Measurements from ENCODE around the gene NSMCE1.
"Not testable (repeated sequence)": the region's sequence is repeated elsewhere in the genome, so short reads cannot be mapped to it uniquely, and the experiment has no call there.

The NSMCE1 gene

GRCh38 chr16:27209591-27209990 lies 59.0 kb downstream of the NSMCE1 start:
- intact Hi-C loops (cut with micrococcal nuclease) = no loop called here
- Mint-ChIP-seq H3K4me3 (no peak overlapping the region), H3K27ac (no peak overlapping the region), H3K9me3 (no peaks in the 10 kb centered on the region), H3K27me3 (no peaks in the 10 kb centered on the region), H3K4me1 (ENCODE audit: low read depth) (peaks cover under 1% of the 10 kb centered on the region), H3K36me3 (ENCODE audit: low read depth) (peaks cover 48% of the 10 kb centered on the region)

- intact Hi-C loops (cut with micrococcal nuclease) = no loop called here
- Mint-ChIP-seq H3K27me3 (no peaks in the 10 kb centered on the region), H3K9me3 (no peaks in the 10 kb centered on the region), H3K4me3 (no peak overlapping the region), H3K27ac (no peak overlapping the region), H3K36me3 (ENCODE audit: low read depth) (peaks cover 44% of the 10 kb centered on the region), H3K4me1 (ENCODE audit: low read depth) (peaks cover 9% of the 10 kb centered on the region)
These were observed 59.8 kb downstream of the NSMCE1 start for GRCh38 chr16:27208796-27209195.

- Mint-ChIP-seq H3K9me3 (no peaks in the 10 kb centered on the region), H3K27me3 (no peaks in the 10 kb centered on the region), H3K4me3 (no peak overlapping the region), H3K27ac (no peak overlapping the region), H3K36me3 (ENCODE audit: low read depth) (peaks cover 44% of the 10 kb centered on the region), H3K4me1 (ENCODE audit: low read depth) (peaks cover 12% of the 10 kb centered on the region)
- intact Hi-C loops (cut with micrococcal nuclease) = no loop called here
These were observed 60.4 kb downstream of the NSMCE1 start for GRCh38 chr16:27208081-27208680.

DNA sequence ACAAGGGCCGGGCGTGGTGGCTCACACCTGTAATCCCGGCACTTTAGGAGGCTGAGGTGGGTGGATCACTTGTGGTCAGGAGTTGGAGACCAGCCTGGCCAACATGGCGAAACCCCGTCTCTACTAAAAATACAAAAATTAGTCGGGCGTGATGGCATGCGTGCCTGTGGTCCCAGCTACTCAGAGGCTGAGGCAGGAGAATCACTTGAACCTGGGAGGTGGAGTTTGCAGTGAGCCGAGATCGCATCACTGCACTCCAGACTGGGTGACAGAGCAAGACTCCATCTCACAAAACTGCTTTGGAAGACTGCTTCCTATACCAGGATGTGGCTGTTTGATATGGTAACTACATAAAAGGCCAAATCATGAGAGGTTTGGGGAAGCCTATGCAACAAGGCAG lies 61.5 kb downstream of the NSMCE1 start:
- H3K27ac Mint-ChIP-seq; H3K4me3 Mint-ChIP-seq; intact Hi-C loops (cut with micrococcal nuclease); H3K27me3 Mint-ChIP-seq; H3K9me3 Mint-ChIP-seq: not testable (repeated sequence)
- Mint-ChIP-seq H3K36me3 (ENCODE audit: low read depth) (peaks cover 35% of the 10 kb centered on the region), H3K4me1 (ENCODE audit: low read depth) (peaks cover 17% of the 10 kb centered on the region)

- peaks cover 24% of the 10 kb centered on the region for H3K36me3 Mint-ChIP-seq (ENCODE audit: low read depth)
- no peaks in the 10 kb centered on the region for H3K9me3 Mint-ChIP-seq
- peaks cover 22% of the 10 kb centered on the region for H3K4me1 Mint-ChIP-seq (ENCODE audit: low read depth)
- intact Hi-C loops (cut with micrococcal nuclease) = no loop called here
- no peak overlapping the region for H3K27ac Mint-ChIP-seq
- H3K4me3 Mint-ChIP-seq = no peak overlapping the region
- no peaks in the 10 kb centered on the region for H3K27me3 Mint-ChIP-seq
These were observed 63.0 kb downstream of the NSMCE1 start for GRCh38 chr16:27205423-27206065.

DNA sequence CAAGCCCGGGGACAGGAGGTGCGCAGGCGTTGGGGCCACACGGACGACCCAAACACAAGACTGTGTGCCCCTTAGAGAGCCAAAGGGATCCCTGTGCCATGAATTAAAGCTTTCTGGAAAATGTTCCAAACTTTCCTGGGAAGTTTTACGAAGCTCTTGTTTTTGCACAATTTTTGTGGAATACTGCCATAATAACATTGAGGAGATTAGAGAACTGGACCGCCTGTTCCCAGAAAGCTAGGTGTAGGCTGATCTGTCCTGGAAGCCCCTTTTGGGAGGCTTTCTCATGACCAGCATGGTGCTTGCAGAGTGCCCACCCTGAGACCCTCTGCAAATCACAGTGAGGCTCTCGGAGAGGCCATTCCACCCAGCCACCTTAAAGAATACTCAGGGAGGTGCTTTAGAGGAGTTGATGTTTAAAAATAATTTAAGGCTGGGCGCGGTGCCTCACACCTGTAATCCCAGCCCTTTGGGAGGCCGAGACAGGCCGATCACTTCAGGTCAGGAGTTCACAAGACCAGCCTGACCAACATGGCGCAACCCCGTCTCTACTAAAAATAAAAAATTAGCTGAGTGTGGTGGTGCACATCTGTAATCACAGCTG lies 64.2 kb downstream of the NSMCE1 start:
- Mint-ChIP-seq H3K27ac (peak overlapping the region; percentile 100), H3K4me1 (ENCODE audit: low read depth) (peaks cover 33% of the 10 kb centered on the region)
- intact Hi-C loops (cut with micrococcal nuclease) = no loop called here

DNA sequence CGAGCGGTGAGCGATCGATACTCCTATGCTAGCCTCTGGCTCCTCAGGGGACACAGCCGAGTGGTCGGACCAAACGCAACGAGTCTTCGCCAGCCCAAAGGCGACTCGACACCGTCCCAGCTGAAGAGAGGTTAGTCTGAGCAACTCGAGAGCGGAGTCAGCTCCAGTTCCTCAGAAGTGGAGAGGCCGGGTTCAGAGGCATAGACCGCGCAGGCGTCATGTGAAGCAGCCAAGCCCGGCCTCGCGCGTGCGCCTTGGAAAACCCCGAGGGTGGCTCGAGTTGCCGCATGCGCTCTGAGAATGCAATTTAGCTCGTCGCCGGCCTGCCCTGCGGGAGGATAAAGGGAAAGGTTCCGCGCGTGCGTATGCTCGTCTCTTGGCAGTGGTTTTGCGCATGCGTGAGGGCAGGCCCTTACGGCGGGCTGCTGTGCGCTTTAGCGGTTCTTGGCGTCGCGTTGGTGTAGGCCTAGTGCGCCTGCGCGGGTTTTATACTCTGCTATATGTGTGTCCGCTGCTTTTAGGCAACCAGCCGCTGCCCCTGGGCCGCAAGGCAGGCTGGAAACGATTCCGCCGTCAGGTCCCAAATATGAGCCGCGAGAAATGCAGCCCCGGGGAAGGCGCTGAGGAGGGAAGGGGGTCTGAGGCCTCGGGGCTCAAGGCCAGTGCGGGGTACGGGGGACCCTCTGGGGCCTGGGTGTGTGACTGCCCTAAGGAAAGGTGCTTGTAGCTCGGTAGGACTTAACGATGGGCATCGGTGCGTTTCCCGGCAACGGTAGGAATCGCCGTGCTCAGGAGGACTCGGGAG lies 64.9 kb downstream of the NSMCE1 start, which contains the start of gene KDM8:
Gene KDM8, plus strand, starts transcription at position 20 of the 805 bp plus-strand sequence. CDS start 6,598 bp downstream, outside the sequence.
- Mint-ChIP-seq H3K4me1 (ENCODE audit: low read depth) (peaks cover 39% of the 10 kb centered on the region), H3K9me3 (no peaks in the 10 kb centered on the region), H3K4me3 (peak within 1 kb of the TSS; percentile 84), H3K27me3 (peaks cover 2% of the 10 kb centered on the region), H3K27ac (peak within 1 kb of the TSS; percentile 100), H3K36me3 (ENCODE audit: low read depth) (peaks cover 11% of the 10 kb centered on the region)
- intact Hi-C loops (cut with micrococcal nuclease) = no loop called here

More for the DNA sequence above, 64.2 kb downstream of the NSMCE1 start:
- Mint-ChIP-seq H3K4me3 (peak overlapping the region; percentile 84), H3K27me3 (no peaks in the 10 kb centered on the region), H3K36me3 (ENCODE audit: low read depth) (peaks cover 13% of the 10 kb centered on the region), H3K9me3 (no peaks in the 10 kb centered on the region)

DNA sequence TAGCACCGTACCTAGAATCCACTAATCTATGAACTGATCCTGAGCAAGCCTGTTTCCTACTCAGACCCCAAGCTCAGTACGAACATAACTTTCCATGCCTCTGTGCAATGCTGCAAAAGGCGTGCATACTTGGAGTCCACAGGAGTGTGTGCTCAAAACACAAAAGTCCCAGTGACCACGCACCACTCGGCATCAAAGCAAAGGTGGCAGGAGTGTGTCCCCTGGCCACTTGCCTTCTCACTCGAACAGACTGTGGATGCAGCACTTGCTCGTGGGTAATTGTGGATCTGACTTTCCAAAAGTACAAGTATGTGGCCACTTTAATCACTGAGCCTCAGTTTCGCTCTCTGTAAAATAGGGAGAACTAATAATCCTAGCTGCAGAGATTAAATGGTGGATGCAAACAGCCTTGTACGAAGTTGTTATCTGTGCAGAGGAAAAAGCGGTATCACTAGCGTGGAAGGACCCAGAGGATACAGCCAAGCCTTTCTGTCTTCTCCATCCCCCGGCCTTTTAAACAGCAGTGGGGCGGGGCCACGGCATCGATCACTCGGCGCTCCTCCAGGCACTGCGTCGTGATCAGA lies 65.6 kb downstream of the NSMCE1 start:
- intact Hi-C loops (cut with micrococcal nuclease) = no loop called here
- Mint-ChIP-seq H3K36me3 (ENCODE audit: low read depth) (peaks cover 11% of the 10 kb centered on the region), H3K9me3 (no peaks in the 10 kb centered on the region), H3K4me1 (ENCODE audit: low read depth) (peaks cover 40% of the 10 kb centered on the region), H3K4me3 (peak overlapping the region; percentile 84), H3K27ac (peak overlapping the region; percentile 100), H3K27me3 (peaks cover 7% of the 10 kb centered on the region)

DNA sequence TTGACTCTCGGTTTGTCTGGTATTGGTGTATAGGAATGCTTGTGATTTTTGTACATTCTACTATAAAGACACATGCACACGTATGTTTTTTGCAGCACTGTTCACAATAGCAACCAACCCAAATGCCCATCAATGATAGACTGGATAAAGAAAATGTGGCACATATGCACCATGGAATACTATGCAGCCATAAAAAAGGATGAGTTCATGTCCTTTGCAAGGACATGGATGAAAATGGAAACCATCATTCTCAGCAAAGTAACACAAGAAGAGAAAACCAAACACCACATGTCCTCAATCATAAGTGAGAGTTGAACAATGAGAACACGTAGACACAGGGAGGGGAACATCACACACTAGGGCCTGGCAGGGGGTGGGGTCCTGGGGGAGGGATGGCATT lies 67.7 kb downstream of the NSMCE1 start:
- peaks cover 21% of the 10 kb centered on the region for H3K27me3 Mint-ChIP-seq
- H3K9me3 Mint-ChIP-seq; H3K4me3 Mint-ChIP-seq; intact Hi-C loops (cut with micrococcal nuclease); H3K27ac Mint-ChIP-seq: not testable (repeated sequence)
- peaks cover 11% of the 10 kb centered on the region for H3K36me3 Mint-ChIP-seq (ENCODE audit: low read depth)
- H3K4me1 Mint-ChIP-seq (ENCODE audit: low read depth) = peaks cover 47% of the 10 kb centered on the region

GRCh38 chr16:27199736-27200135 lies 68.8 kb downstream of the NSMCE1 start:
- intact Hi-C loops (cut with micrococcal nuclease) = no loop called here
- peaks cover 47% of the 10 kb centered on the region for H3K4me1 Mint-ChIP-seq (ENCODE audit: low read depth)

DNA sequence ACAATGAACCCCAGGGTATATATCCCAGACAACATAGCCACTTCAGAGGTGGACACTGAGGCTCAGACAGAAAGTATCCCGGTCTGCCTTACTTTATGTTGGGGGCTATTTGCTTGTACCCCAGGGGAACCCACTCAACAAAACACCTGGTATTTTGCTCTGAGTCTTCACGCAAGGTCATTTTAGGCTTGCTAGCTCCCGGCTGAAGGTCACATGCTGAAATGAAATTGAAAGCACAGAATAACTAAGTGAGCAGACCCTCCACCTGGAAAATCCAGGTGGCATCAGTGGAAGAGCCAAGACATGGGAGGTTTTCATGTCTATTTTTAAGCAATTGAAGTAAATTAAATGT lies 69.4 kb downstream of the NSMCE1 start:
- Mint-ChIP-seq H3K4me1 (ENCODE audit: low read depth) (peaks cover 42% of the 10 kb centered on the region), H3K4me3 (no peak overlapping the region), H3K27ac (peak overlapping the region; percentile 72), H3K27me3 (peaks cover 35% of the 10 kb centered on the region), H3K36me3 (ENCODE audit: low read depth) (peaks cover 11% of the 10 kb centered on the region), H3K9me3 (no peaks in the 10 kb centered on the region)
- intact Hi-C loops (cut with micrococcal nuclease) = no loop called here

More at GRCh38 chr16:27199736-27200135, 68.8 kb downstream of the NSMCE1 start:
- Mint-ChIP-seq H3K36me3 (ENCODE audit: low read depth) (peaks cover 11% of the 10 kb centered on the region), H3K9me3 (no peaks in the 10 kb centered on the region), H3K27ac (peak overlapping the region; percentile 85), H3K27me3 (peaks cover 32% of the 10 kb centered on the region), H3K4me3 (peak overlapping the region; percentile 46)

DNA sequence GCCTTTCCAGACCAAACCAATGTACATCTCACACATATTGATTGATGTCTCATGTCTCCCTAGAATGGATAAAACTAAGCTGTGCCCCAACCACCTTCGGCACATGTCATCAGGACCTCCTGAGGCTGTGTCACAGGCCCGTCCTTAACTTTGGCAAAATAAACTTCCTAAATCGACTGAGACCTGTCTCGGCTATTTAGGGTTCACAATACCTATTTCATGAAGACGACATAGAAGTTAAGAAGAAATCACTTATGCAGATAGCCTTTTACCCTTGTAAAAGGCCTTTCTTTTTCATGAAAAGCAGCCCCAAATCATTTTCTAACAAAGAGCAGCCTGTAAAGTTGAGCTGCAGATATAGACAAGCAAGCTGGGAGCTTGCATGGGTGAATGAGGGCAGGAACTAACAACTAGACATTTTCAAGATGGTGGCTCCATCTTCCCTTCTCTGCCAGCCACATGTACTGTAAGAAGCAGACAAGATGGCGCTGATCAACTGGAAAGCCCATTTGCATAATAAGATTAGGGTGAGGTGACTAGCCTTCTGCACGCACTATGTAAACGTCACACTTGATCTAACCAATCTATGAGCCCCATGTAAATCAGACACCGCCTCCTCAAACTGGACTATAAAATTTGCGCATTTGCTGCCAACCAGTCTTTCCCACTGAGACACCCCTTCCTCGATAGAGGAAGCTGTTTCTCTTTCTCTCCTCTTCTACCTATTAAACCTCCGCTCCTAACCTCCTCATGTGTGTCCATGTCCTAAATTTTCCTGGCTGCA lies 69.9 kb downstream of the NSMCE1 start:
- intact Hi-C loops (cut with micrococcal nuclease) = no loop called here
- Mint-ChIP-seq H3K36me3 (ENCODE audit: low read depth) (peaks cover 5% of the 10 kb centered on the region), H3K4me1 (ENCODE audit: low read depth) (peaks cover 37% of the 10 kb centered on the region), H3K27me3 (peaks cover 38% of the 10 kb centered on the region), H3K9me3 (no peaks in the 10 kb centered on the region), H3K4me3 (no peak overlapping the region), H3K27ac (peak overlapping the region; percentile 72)

- Mint-ChIP-seq H3K4me3 (no peak overlapping the region), H3K36me3 (ENCODE audit: low read depth) (no peaks in the 10 kb centered on the region), H3K27ac (peak overlapping the region; percentile 51), H3K9me3 (no peaks in the 10 kb centered on the region), H3K4me1 (ENCODE audit: low read depth) (peaks cover 30% of the 10 kb centered on the region), H3K27me3 (peaks cover 40% of the 10 kb centered on the region)
- intact Hi-C loops (cut with micrococcal nuclease) = no loop called here
These were observed 71.6 kb downstream of the NSMCE1 start for GRCh38 chr16:27197004-27197403.

Measured in dendritic cell treated with granulocyte-macrophage colony-stimulating factor and Interleukin-4, amounts not matched to agents 40 ng/mL and 50 ng/mL, for 4 days (primary cell).